PFSK-1 (cell line): ENCODE measurements around the gene G6PC3.

ENCODE experiments used
- FOXP2 ChIP-seq: optimal IDR thresholded peaks from 2 replicates; pipeline ENCODE3; 2011; ENCODE audit warnings: borderline replicate concordance, control low read depth, inconsistent platforms; ENCODE audit not compliant: insufficient read depth; ENCODE audit errors: extremely low read length, extremely low read depth
- POLR2AphosphoS5 ChIP-seq: IDR thresholded peaks from 2 replicates; pipeline ENCODE4 v1.6.1; 2012; ENCODE audit warnings: low read depth, mild to moderate bottlenecking, control low read depth, low read length, moderate library complexity
- SIN3A ChIP-seq: IDR thresholded peaks from 2 replicates; pipeline ENCODE4 v1.6.1; 2012; ENCODE audit warnings: mild to moderate bottlenecking, low read length, moderate library complexity, borderline replicate concordance; ENCODE audit not compliant: insufficient read depth
- TAF1 ChIP-seq: IDR thresholded peaks from 2 replicates; pipeline ENCODE4 v1.6.1; 2012; ENCODE audit warnings: low read length, control low read depth, borderline replicate concordance; ENCODE audit not compliant: insufficient read depth
- TF ChIP-seq, protein P1 (sequence below), 2 experiments: IDR thresholded peaks; 2 replicates each; pipeline versions ENCODE4 v1.6.1 to v1.8.0; 2011 to 2012; ENCODE audit warnings: low read depth in 2 of 2, low read length in 2 of 2, control low read depth in 1 of 2, inconsistent platforms in 1 of 2, mild to moderate bottlenecking in 1 of 2, moderate library complexity in 1 of 2; ENCODE audit not compliant: insufficient read depth in 1 of 2

The G6PC3 gene

DNA sequence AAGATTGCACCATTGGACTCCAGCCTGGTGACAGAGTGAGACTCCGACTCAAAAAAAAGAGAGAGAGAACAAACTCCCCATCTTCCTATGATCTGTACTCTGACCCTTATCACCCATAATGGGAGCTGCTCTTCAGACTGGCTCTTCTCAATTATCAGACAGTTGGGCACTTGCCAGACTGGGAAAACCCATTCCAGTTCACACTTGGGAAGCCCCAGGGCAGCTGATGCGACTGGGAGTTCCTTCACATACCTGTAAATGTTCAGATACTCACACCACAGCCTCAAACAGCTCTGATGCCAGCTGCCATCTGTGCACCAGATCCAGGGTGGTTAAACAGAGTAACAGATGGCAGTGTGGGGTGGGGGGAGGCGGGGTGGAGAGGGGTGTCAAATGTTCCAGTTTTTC is 31.9 kb upstream of the G6PC3 start:
- TF ChIP-seq, protein P1, sequence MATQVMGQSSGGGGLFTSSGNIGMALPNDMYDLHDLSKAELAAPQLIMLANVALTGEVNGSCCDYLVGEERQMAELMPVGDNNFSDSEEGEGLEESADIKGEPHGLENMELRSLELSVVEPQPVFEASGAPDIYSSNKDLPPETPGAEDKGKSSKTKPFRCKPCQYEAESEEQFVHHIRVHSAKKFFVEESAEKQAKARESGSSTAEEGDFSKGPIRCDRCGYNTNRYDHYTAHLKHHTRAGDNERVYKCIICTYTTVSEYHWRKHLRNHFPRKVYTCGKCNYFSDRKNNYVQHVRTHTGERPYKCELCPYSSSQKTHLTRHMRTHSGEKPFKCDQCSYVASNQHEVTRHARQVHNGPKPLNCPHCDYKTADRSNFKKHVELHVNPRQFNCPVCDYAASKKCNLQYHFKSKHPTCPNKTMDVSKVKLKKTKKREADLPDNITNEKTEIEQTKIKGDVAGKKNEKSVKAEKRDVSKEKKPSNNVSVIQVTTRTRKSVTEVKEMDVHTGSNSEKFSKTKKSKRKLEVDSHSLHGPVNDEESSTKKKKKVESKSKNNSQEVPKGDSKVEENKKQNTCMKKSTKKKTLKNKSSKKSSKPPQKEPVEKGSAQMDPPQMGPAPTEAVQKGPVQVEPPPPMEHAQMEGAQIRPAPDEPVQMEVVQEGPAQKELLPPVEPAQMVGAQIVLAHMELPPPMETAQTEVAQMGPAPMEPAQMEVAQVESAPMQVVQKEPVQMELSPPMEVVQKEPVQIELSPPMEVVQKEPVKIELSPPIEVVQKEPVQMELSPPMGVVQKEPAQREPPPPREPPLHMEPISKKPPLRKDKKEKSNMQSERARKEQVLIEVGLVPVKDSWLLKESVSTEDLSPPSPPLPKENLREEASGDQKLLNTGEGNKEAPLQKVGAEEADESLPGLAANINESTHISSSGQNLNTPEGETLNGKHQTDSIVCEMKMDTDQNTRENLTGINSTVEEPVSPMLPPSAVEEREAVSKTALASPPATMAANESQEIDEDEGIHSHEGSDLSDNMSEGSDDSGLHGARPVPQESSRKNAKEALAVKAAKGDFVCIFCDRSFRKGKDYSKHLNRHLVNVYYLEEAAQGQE (IDR thresholded peaks at IDR 0.05; ENCODE audit: insufficient read depth in 1 of 2, low read depth in 2 of 2, low read length in 2 of 2) = no peak
- no peak for TF ChIP-seq FOXP2
- no peak for TF ChIP-seq SIN3A
- TF ChIP-seq TAF1 = no peak
- TF ChIP-seq POLR2AphosphoS5 = no peak

DNA sequence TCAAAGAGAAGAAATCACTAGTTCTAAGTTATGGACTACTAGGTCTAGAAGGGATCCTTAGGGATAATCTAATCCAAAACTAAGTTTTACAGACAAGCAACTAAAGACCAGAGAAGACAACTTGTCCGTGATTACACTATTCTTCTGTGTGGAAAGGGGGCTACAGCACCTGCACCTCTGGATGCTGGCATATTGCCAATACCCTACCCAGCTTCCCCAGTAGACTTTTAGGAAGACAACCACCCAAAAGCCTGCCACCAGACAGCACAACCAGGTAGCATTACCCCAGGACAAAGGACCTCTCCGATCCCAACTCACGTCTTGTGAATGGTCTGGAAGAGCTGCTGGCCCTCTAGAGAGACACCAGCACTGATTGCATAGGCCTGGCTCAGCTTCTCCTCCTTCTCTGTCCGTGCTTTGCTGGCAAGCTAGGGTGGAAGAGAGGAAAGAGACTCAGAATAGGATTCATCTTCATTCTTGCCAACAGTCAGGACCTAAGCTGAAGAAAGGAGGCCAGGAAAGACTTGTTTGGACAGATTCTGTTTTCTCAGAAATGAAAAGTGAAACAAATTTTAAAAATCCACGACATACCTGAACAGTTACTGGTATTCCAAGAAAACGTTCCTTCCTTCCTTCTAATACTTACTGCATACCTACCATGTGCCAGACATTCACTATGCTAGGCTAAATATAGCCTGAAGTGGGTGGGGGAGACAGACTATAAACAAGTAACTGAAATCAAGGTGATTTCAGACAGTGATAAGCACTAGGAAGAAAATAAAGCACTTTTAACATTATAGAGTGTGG is 30.5 kb upstream of the G6PC3 start:
- no peak for TF ChIP-seq POLR2AphosphoS5
- TF ChIP-seq, protein P1 (IDR thresholded peaks at IDR 0.05; ENCODE audit: insufficient read depth in 1 of 2, low read depth in 2 of 2, low read length in 2 of 2) = no peak
- TF ChIP-seq FOXP2 = no peak
- TF ChIP-seq SIN3A = no peak
- TF ChIP-seq TAF1 = no peak

DNA sequence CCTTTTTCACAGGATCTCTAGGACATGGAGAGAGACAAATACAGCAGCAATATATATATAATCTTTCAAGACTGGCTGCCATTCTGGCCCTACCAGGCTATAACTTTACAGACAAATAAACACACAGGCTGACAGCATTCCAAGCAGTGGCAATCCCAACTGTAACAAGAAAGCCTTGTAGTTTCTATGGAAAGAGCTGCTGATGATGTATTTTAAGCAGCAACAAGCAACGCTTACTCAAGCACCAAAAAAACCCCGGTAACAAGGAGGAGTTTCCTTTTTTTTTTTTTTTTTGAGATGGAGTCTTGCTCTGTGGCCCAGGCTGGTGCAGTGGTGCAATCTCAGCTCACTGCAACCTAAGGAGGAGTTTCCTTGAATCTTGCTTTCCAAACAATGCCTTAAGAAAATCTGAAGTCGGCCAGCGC is 27.3 kb upstream of the G6PC3 start:
- TF ChIP-seq FOXP2 = no peak
- TF ChIP-seq SIN3A = no peak
- TF ChIP-seq, protein P1 (IDR thresholded peaks at IDR 0.05; ENCODE audit: insufficient read depth in 1 of 2, low read depth in 2 of 2, low read length in 2 of 2) = no peak
- no peak for TF ChIP-seq TAF1
- TF ChIP-seq POLR2AphosphoS5 = no peak

DNA sequence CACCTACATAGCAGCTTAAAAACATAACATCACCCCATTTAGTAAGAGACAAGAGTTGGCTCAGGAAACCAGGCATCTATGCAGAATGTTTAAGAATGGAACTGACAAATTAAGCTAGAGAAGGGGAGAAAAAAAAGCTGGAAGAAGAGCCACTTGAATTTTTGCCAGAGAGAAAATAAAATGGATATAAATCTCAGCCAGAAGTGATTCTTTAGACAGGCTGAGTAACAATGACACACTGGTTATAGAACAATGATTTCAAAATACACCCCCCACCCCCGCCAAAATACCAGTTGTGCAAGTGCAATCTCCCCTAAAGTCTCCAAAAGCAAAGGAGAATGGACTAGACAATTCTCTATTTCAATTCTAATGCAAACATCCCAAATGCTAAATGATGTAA is 26.5 kb upstream of the G6PC3 start:
- TF ChIP-seq, protein P1 (IDR thresholded peaks at IDR 0.05; ENCODE audit: insufficient read depth in 1 of 2, low read depth in 2 of 2, low read length in 2 of 2) = no peak
- TF ChIP-seq SIN3A = no peak
- no peak for TF ChIP-seq POLR2AphosphoS5
- no peak for TF ChIP-seq FOXP2
- no peak for TF ChIP-seq TAF1
